AG09309 (cell line): Measurements from ENCODE around the gene FHOD3.

Experiments used
- DNase-seq: peaks from one replicate; pipeline ENCODE4 v3.0.0-alpha.2; 2010; ENCODE audit warnings: low read depth
- H3K4me3 ChIP-seq: 2 replicates; pipeline ENCODE4 v1.5.1; 2011; ENCODE audit warnings: mild to moderate bottlenecking, low read depth, low read length, moderate library complexity; ENCODE audit not compliant: control insufficient read depth
- TF ChIP-seq, protein P1 (sequence below): IDR thresholded peaks from 2 replicates; pipeline ENCODE4 v1.5.1; 2011; ENCODE audit warnings: mild to moderate bottlenecking, low read depth, low read length, inconsistent platforms; ENCODE audit not compliant: insufficient read depth, control insufficient read depth; ENCODE audit errors: missing control alignments

Gene FHOD3

DNA sequence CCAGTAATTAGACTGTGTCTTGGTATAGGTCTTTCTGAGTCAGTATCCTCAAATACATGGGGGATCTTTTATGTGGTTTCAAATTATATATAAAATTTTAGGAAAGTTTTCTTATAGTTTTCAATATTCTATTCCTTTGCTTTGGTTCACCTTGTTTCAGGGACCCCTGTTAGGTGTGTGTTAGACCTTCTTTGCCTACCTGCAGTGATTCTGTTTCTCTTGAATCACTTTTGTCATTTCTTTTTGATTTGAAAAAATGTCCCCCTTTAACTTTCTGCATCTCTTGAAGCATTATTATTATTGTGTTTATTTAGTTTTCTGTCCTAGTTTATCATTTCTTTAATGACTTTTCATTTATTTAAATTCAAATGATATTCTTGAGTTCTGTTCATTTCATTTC lies 98.7 kb downstream of the FHOD3 start:
- TF ChIP-seq, protein P1, sequence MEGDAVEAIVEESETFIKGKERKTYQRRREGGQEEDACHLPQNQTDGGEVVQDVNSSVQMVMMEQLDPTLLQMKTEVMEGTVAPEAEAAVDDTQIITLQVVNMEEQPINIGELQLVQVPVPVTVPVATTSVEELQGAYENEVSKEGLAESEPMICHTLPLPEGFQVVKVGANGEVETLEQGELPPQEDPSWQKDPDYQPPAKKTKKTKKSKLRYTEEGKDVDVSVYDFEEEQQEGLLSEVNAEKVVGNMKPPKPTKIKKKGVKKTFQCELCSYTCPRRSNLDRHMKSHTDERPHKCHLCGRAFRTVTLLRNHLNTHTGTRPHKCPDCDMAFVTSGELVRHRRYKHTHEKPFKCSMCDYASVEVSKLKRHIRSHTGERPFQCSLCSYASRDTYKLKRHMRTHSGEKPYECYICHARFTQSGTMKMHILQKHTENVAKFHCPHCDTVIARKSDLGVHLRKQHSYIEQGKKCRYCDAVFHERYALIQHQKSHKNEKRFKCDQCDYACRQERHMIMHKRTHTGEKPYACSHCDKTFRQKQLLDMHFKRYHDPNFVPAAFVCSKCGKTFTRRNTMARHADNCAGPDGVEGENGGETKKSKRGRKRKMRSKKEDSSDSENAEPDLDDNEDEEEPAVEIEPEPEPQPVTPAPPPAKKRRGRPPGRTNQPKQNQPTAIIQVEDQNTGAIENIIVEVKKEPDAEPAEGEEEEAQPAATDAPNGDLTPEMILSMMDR: no peak
- DNase-seq: no peak
- H3K4me3 ChIP-seq: no peak overlapping the region

DNA sequence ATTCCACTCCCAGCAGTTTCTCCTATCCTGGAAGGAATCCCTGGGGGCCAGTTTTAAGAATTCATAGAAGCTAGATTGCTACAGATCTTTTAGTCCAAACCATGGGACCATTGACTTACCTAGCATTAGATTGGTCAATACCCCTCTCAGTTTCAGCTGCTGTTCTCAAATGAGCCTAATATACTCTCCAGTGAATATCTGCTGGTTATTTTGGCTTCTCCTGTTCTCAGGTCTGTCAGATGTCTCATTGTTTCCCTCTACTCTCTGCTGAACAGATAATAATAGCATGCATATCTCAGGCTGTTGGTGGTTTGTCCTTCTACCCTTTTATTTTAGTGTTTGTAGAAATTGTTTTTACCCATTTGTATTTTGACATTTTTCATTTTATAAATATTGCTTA lies 99.5 kb downstream of the FHOD3 start:
- DNase-seq: no peak
- TF ChIP-seq, protein P1: no peak
- no peak overlapping the region for H3K4me3 ChIP-seq

DNA sequence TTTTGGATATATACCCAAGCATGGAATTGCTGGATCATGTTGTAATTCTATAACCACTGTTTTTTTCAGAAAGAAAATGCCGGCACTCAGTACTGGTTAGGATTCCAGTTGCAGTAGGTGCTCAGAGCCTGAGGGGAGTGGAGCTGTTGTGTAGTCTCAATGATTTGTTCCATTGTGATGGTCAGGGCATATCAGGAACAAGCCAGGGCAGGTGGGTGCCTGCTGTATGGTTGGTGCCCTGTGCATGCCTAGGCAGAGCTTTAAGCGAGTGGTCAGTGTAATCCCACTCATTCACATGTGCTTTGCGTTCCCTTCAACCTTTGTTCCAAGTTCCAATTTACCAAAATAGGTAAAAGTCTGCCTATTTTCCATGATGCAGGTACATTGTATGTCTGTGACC lies 100.9 kb downstream of the FHOD3 start:
- TF ChIP-seq, protein P1: no peak
- H3K4me3 ChIP-seq: no peak overlapping the region
- no peak for DNase-seq

DNA sequence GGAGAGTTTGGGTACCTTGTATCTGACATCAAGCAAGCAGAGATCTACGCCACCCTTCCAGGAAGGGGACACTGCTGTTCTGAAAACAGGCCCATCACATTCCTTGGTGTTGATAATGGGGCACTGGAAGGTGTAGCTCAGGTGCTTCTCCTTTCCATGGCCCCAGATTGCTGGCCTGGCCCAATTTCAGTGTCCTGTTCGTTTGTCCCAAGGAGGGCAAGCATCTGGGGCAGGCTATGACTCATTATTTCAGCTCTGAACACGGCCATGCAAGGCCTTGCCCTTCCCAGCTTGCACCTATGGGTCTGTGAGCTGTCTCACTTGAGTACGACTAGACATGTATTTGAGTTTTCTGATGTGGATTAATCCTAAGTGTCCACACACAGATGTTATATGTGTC lies 101.5 kb downstream of the FHOD3 start:
- DNase-seq: no peak
- H3K4me3 ChIP-seq: no peak overlapping the region
- TF ChIP-seq, protein P1: no peak

- H3K4me3 ChIP-seq: no peak overlapping the region
- DNase-seq: no peak
- TF ChIP-seq, protein P1: no peak
Measured at GRCh38 chr18:36401462-36401861, 103.9 kb downstream of the FHOD3 start.

GRCh38 chr18:36402765-36403396 lies 105.4 kb downstream of the FHOD3 start:
- TF ChIP-seq, protein P1: no peak
- peak; percentile 75 for DNase-seq

More at GRCh38 chr18:36402765-36403396, 105.4 kb downstream of the FHOD3 start:
- no peak overlapping the region for H3K4me3 ChIP-seq
